Neural progenitor cell (in vitro differentiated cells): ENCODE measurements around the gene STUB1. TPM values are rescaled to one million over a fixed set of nuclear protein-coding genes. Genes with fewer than 3 reads are reported as not detected.
A peak's percentile ranks its signal among the peaks of the same experiment; 100 is the strongest.

Experiments
- DNase-seq: peaks from one replicate; pipeline ENCODE4 v3.0.0-alpha.2; 2016; ENCODE audit warnings: low spot score
- H2AFZ ChIP-seq: fragments of 200-600 bp; sonication (generic); replicated peaks from 2 replicates; pipeline ENCODE4 v1.6.1; 2016; ENCODE audit warnings: antibody characterized with exemption
- H3F3A ChIP-seq: fragments of 200-600 bp; sonication (generic); 2 replicates; pipeline ENCODE4 v1.6.1; 2016; ENCODE audit warnings: antibody characterized with exemption, low read depth
- H3K27ac ChIP-seq: fragments of 200-600 bp; sonication (generic); 2 replicates; pipeline ENCODE4 v1.5.1; 2016; ENCODE audit warnings: mild to moderate bottlenecking
- H3K27me3 ChIP-seq: fragments of 200-600 bp; sonication (generic); 2 replicates; pipeline ENCODE4 v1.6.1; 2016; ENCODE audit warnings: mild to moderate bottlenecking, moderate library complexity
- H3K36me3 ChIP-seq: fragments of 200-600 bp; sonication (generic); 2 replicates; pipeline ENCODE4 v1.5.1; 2016
- H3K4me1 ChIP-seq: fragments of 200-600 bp; sonication (generic); 2 replicates; pipeline ENCODE4 v1.6.1; 2016; ENCODE audit warnings: mixed run types
- H3K4me2 ChIP-seq: fragments of 200-600 bp; sonication (generic); 2 replicates; pipeline ENCODE4 v1.6.1; 2016
- H3K4me3 ChIP-seq: fragments of 200-600 bp; sonication (generic); 2 replicates; pipeline ENCODE4 v1.5.1; 2016
- H3K79me2 ChIP-seq: fragments of 200-600 bp; sonication (generic); 2 replicates; pipeline ENCODE4 v1.6.1; 2016; ENCODE audit warnings: low read depth
- H3K9ac ChIP-seq: fragments of 200-600 bp; sonication (generic); 2 replicates; pipeline ENCODE4 v1.6.1; 2016
- H3K9me3 ChIP-seq: fragments of 200-600 bp; sonication (generic); 2 replicates; pipeline ENCODE4 v1.5.1; 2016; ENCODE audit warnings: low read depth
- H4K20me1 ChIP-seq: fragments of 200-600 bp; sonication (generic); 2 replicates; pipeline ENCODE4 v1.6.1; 2016; ENCODE audit warnings: low read depth
- H3K27ac Mint-ChIP-seq: 3 replicates; pipeline ENCODE4 v1.8.0; 2021; ENCODE audit warnings: mixed read lengths
- H3K27me3 Mint-ChIP-seq: 2 replicates; pipeline ENCODE4 v1.8.0; 2022; ENCODE audit warnings: low read depth, mild to moderate bottlenecking, inconsistent platforms, moderate library complexity, mixed read lengths; ENCODE audit not compliant: insufficient read depth
- H3K36me3 Mint-ChIP-seq: 3 replicates; pipeline ENCODE4 v1.8.0; 2021; ENCODE audit warnings: mixed read lengths
- H3K4me1 Mint-ChIP-seq: 3 replicates; pipeline ENCODE4 v1.8.0; 2021; ENCODE audit warnings: mixed read lengths
- H3K4me3 Mint-ChIP-seq: 3 replicates; pipeline ENCODE4 v1.8.0; 2021; ENCODE audit warnings: mild to moderate bottlenecking, moderate library complexity, mixed read lengths
- H3K9me3 Mint-ChIP-seq: 3 replicates; pipeline ENCODE4 v1.8.0; 2020; ENCODE audit warnings: mixed read lengths
- CTCF ChIP-seq: fragments of 200-600 bp; sonication (generic); IDR thresholded peaks from 2 replicates; pipeline ENCODE4 v1.5.1; 2017; ENCODE audit warnings: antibody characterized with exemption, mild to moderate bottlenecking
- EZH2 ChIP-seq: fragments of 200-600 bp; sonication (generic); IDR thresholded peaks from 2 replicates; pipeline ENCODE4 v1.6.1; 2017; ENCODE audit warnings: antibody characterized with exemption, mild to moderate bottlenecking, moderate library complexity
- EZH2phosphoT487 ChIP-seq: fragments of 200-600 bp; sonication (generic); IDR thresholded peaks from 2 replicates; pipeline ENCODE4 v1.6.1; 2017; ENCODE audit warnings: antibody characterized with exemption
- total RNA-seq: library from RNA; depleted of rRNA; stranded (reverse); fragments of >200 nt; gene quantifications from 2 replicates; pipeline ENCODE4 v1.2.3, GENCODE V29; 2015; ENCODE audit warnings: low replicate concordance

STUB1 gene
- total RNA-seq, 1 donor from 2014 or later: 27.0 TPM

GRCh38 chr16:729768-730665 lies 49.8 kb downstream of the STUB1 start:
- Histone ChIP-seq H4K20me1 (peaks cover 20% of the 10 kb centered on the region), H3K36me3 (no peaks in the 10 kb centered on the region), H3K4me2 (no peak overlapping the region), H3K27me3 (peaks cover 45% of the 10 kb centered on the region), H3K9ac (no peak overlapping the region), H3K4me3 (no peak overlapping the region), H2AFZ (no peak overlapping the region), H3K27ac (no peak overlapping the region), H3K79me2 (no peaks in the 10 kb centered on the region), H3F3A (peaks cover 30% of the 10 kb centered on the region), H3K9me3 (no peaks in the 10 kb centered on the region), H3K4me1 (peaks cover 8% of the 10 kb centered on the region)
- no peak for DNase-seq
- H3K4me3 Mint-ChIP-seq: no peak overlapping the region
- TF ChIP-seq CTCF (no peak), EZH2phosphoT487 (no peak), EZH2 (no peak)
- no peaks in the 10 kb centered on the region for H3K9me3 Mint-ChIP-seq
- no peaks in the 10 kb centered on the region for H3K36me3 Mint-ChIP-seq
- H3K27me3 Mint-ChIP-seq: peaks cover 7% of the 10 kb centered on the region
- H3K27ac Mint-ChIP-seq: no peak overlapping the region
- no peaks in the 10 kb centered on the region for H3K4me1 Mint-ChIP-seq

GRCh38 chr16:730666-731509 lies 50.7 kb downstream of the STUB1 start:
- no peak overlapping the region for H3K4me3 ChIP-seq
- peaks cover 8% of the 10 kb centered on the region for H3K4me1 ChIP-seq
- Mint-ChIP-seq H3K4me1 (no peaks in the 10 kb centered on the region), H3K9me3 (no peaks in the 10 kb centered on the region), H3K27ac (no peak overlapping the region), H3K36me3 (peaks cover 2% of the 10 kb centered on the region), H3K27me3 (peaks cover 4% of the 10 kb centered on the region), H3K4me3 (no peak overlapping the region)
- H3K27me3 ChIP-seq: peaks cover 37% of the 10 kb centered on the region
- DNase-seq: peak; percentile 1
- no peaks in the 10 kb centered on the region for H3K79me2 ChIP-seq
- H3K27ac ChIP-seq: no peak overlapping the region
- no peaks in the 10 kb centered on the region for H3K9me3 ChIP-seq
- no peak overlapping the region for H2AFZ ChIP-seq
- H4K20me1 ChIP-seq: peaks cover 16% of the 10 kb centered on the region
- H3K9ac ChIP-seq: no peak overlapping the region
- no peaks in the 10 kb centered on the region for H3K36me3 ChIP-seq
- peaks cover 27% of the 10 kb centered on the region for H3F3A ChIP-seq
- H3K4me2 ChIP-seq: no peak overlapping the region
- TF ChIP-seq EZH2 (no peak), EZH2phosphoT487 (no peak), CTCF (no peak)

GRCh38 chr16:732332-732731 lies 52.1 kb downstream of the STUB1 start:
- no peak overlapping the region for H3K4me2 ChIP-seq
- peaks cover 7% of the 10 kb centered on the region for H4K20me1 ChIP-seq
- no peak for DNase-seq
- H3K4me1 ChIP-seq: peaks cover 5% of the 10 kb centered on the region
- Mint-ChIP-seq H3K27ac (no peak overlapping the region), H3K36me3 (peaks cover 2% of the 10 kb centered on the region), H3K4me1 (no peaks in the 10 kb centered on the region), H3K9me3 (no peaks in the 10 kb centered on the region), H3K27me3 (peaks cover 3% of the 10 kb centered on the region), H3K4me3 (no peak overlapping the region)
- H3F3A ChIP-seq: peaks cover 14% of the 10 kb centered on the region
- H3K9ac ChIP-seq: no peak overlapping the region
- TF ChIP-seq EZH2phosphoT487 (no peak), CTCF (no peak), EZH2 (no peak)
- peaks cover 22% of the 10 kb centered on the region for H3K27me3 ChIP-seq
- H3K9me3 ChIP-seq: no peaks in the 10 kb centered on the region
- H3K27ac ChIP-seq: no peak overlapping the region
- no peaks in the 10 kb centered on the region for H3K36me3 ChIP-seq
- no peaks in the 10 kb centered on the region for H3K79me2 ChIP-seq
- H2AFZ ChIP-seq: no peak overlapping the region
- H3K4me3 ChIP-seq: no peak overlapping the region

Other genes with a start within 250 kb of the STUB1 start
- gene CAPN15, start 152.7 kb upstream of the STUB1 start, total RNA-seq: 6.8 and 41.0 TPM in 2 replicates
- gene PRR35, start 120.0 kb upstream of the STUB1 start, total RNA-seq: not detected in 2 replicates
- gene NHLRC4, start 113.4 kb upstream of the STUB1 start, total RNA-seq: 0.28 TPM in 1 of 2 replicates, not detected in the other
- 16.1 and 60.7 TPM in 2 replicates for gene PIGQ, start 110.4 kb upstream of the STUB1 start, total RNA-seq
- gene RAB40C, start 90.3 kb upstream of the STUB1 start, total RNA-seq: 6.0 and 30.0 TPM in 2 replicates
- 5.9 and 22.5 TPM in 2 replicates for gene WFIKKN1, start 49.4 kb upstream of the STUB1 start, total RNA-seq
- gene METTL26, start 44.1 kb upstream of the STUB1 start, total RNA-seq: 46.0 and 125 TPM in 2 replicates
- gene MCRIP2, start 38.6 kb upstream of the STUB1 start, total RNA-seq: 1.5 and 4.7 TPM in 2 replicates
- gene WDR90, start 31.0 kb upstream of the STUB1 start, total RNA-seq: 9.3 and 33.4 TPM in 2 replicates
- gene RHOT2, start 12.3 kb upstream of the STUB1 start, total RNA-seq: 34.0 and 138 TPM in 2 replicates
- gene RHBDL1, start 4.7 kb upstream of the STUB1 start, total RNA-seq: 0.28 and 5.3 TPM in 2 replicates
- gene JMJD8, start 3.9 kb downstream of the STUB1 start, total RNA-seq: 32.1 and 54.8 TPM in 2 replicates
- 3.5 and 12.5 TPM in 2 replicates for gene WDR24, start 10.0 kb downstream of the STUB1 start, total RNA-seq
- gene FBXL16, start 25.4 kb downstream of the STUB1 start, total RNA-seq: 0.13 and 0.65 TPM in 2 replicates
- 24.3 and 110 TPM in 2 replicates for gene METRN, start 34.7 kb downstream of the STUB1 start, total RNA-seq
- 7.5 and 20.9 TPM in 2 replicates for gene ANTKMT, start 40.7 kb downstream of the STUB1 start, total RNA-seq
- 0.67 and 3.7 TPM in 2 replicates for gene CCDC78, start 46.0 kb downstream of the STUB1 start, total RNA-seq
- gene HAGHL, start 46.7 kb downstream of the STUB1 start, total RNA-seq: 1.0 and 5.4 TPM in 2 replicates
- 20.5 and 38.2 TPM in 2 replicates for gene CIAO3, start 60.6 kb downstream of the STUB1 start, total RNA-seq
- gene MSLN, start 80.3 kb downstream of the STUB1 start, total RNA-seq: 0.82 and 1.2 TPM in 2 replicates
- 5.6 and 22.7 TPM in 2 replicates for gene RPUSD1, start 108.0 kb downstream of the STUB1 start, total RNA-seq
- gene CHTF18, start 108.2 kb downstream of the STUB1 start, total RNA-seq: 35.6 and 124 TPM in 2 replicates
- gene GNG13, start 120.3 kb downstream of the STUB1 start, total RNA-seq: not detected in 2 replicates